ENCODE measurements around the gene GALNT13. TPM values are rescaled to one million over a fixed set of nuclear protein-coding genes. Genes with fewer than 3 reads are reported as not detected.

The GALNT13 gene
- total and polyA plus RNA-seq, 5 donors = 0.91 to 4.6 (median 3.6) TPM

GRCh38 chr2:153875801-153876466 is 4.2 kb downstream of the GALNT13 start:
- no peak for DNase-seq
- intact Hi-C loops (cut with DNase I) = no loop called here
- peaks cover 4% of the 10 kb centered on the region for H3K27me3 ChIP-seq (ENCODE audit: control insufficient read depth, insufficient read depth)
- no peak for ATAC-seq
- no peaks in the 10 kb centered on the region for H3K9me3 ChIP-seq (ENCODE audit: control insufficient read depth, low read length)
- no peak overlapping the region for H3K27ac ChIP-seq (ENCODE audit: low read length)
- 80% methylated on average over 2 of the region's 2 CpGs for WGBS
- no peaks in the 10 kb centered on the region for H3K4me1 ChIP-seq (ENCODE audit: control insufficient read depth, insufficient read depth, low read length)
- no peak overlapping the region for H3K4me3 ChIP-seq (ENCODE audit: low read length)

GRCh38 chr2:153880926-153881325 is 9.2 kb downstream of the GALNT13 start:
- DNase-seq = no peak
- Histone ChIP-seq H3K27ac (ENCODE audit: low read length) (no peak overlapping the region), H3K4me3 (ENCODE audit: low read length) (no peak overlapping the region), H3K4me1 (ENCODE audit: control insufficient read depth, insufficient read depth, low read length) (no peaks in the 10 kb centered on the region), H3K27me3 (ENCODE audit: control insufficient read depth, insufficient read depth) (no peaks in the 10 kb centered on the region), H3K9me3 (ENCODE audit: control insufficient read depth, low read length) (no peaks in the 10 kb centered on the region)
- WGBS = 69% methylated on average over 2 of the region's 2 CpGs
- intact Hi-C loops (cut with DNase I) = no loop called here
- no peak for ATAC-seq

GRCh38 chr2:153886833-153887232 is 15.1 kb downstream of the GALNT13 start:
- no peak for ATAC-seq
- Histone ChIP-seq H3K4me1 (ENCODE audit: control insufficient read depth, insufficient read depth, low read length) (no peaks in the 10 kb centered on the region), H3K27ac (ENCODE audit: low read length) (no peak overlapping the region), H3K4me3 (ENCODE audit: low read length) (no peak overlapping the region), H3K27me3 (ENCODE audit: control insufficient read depth, insufficient read depth) (no peaks in the 10 kb centered on the region), H3K9me3 (ENCODE audit: control insufficient read depth, low read length) (no peaks in the 10 kb centered on the region)
- no peak for DNase-seq
- intact Hi-C loops (cut with DNase I) = no loop called here

- DNase-seq = no peak
- Histone ChIP-seq H3K27me3 (ENCODE audit: control insufficient read depth, insufficient read depth) (no peaks in the 10 kb centered on the region), H3K9me3 (ENCODE audit: control insufficient read depth, low read length) (no peaks in the 10 kb centered on the region), H3K27ac (ENCODE audit: low read length) (no peak overlapping the region), H3K4me1 (ENCODE audit: control insufficient read depth, insufficient read depth, low read length) (no peaks in the 10 kb centered on the region), H3K4me3 (ENCODE audit: low read length) (no peak overlapping the region)
- intact Hi-C loops (cut with DNase I) = no loop called here
- 17% methylated on average over 1 of the region's 1 CpG for WGBS
- no peak for ATAC-seq
Observed at GRCh38 chr2:153890576-153890975, 18.9 kb downstream of the GALNT13 start.

- H3K4me3 ChIP-seq (ENCODE audit: low read length) = no peak overlapping the region
- DNase-seq (no peak), ATAC-seq (no peak)
- H3K9me3 ChIP-seq (ENCODE audit: control insufficient read depth, low read length) = no peaks in the 10 kb centered on the region
- H3K27me3 ChIP-seq (ENCODE audit: control insufficient read depth, insufficient read depth) = no peaks in the 10 kb centered on the region
- H3K4me1 ChIP-seq (ENCODE audit: control insufficient read depth, insufficient read depth, low read length) = no peaks in the 10 kb centered on the region
- no peak overlapping the region for H3K27ac ChIP-seq (ENCODE audit: low read length)
- intact Hi-C loops (cut with DNase I) = no loop called here
Observed at GRCh38 chr2:153891051-153891450, 19.3 kb downstream of the GALNT13 start.

- H3K27ac ChIP-seq (ENCODE audit: low read length) = no peak overlapping the region
- ATAC-seq (no peak), DNase-seq (peak in 1 of 3 donors; percentile 22)
- WGBS = 84% methylated on average over 3 of the region's 3 CpGs
- intact Hi-C loops (cut with DNase I) = no loop called here
- no peaks in the 10 kb centered on the region for H3K9me3 ChIP-seq (ENCODE audit: control insufficient read depth, low read length)
- H3K4me3 ChIP-seq (ENCODE audit: low read length) = no peak overlapping the region
- H3K27me3 ChIP-seq (ENCODE audit: control insufficient read depth, insufficient read depth) = no peaks in the 10 kb centered on the region
- H3K4me1 ChIP-seq (ENCODE audit: control insufficient read depth, insufficient read depth, low read length) = no peaks in the 10 kb centered on the region
Observed at GRCh38 chr2:153912798-153913396, 41.2 kb downstream of the GALNT13 start.

GRCh38 chr2:153917570-153917969 is 45.8 kb downstream of the GALNT13 start:
- intact Hi-C loops (cut with DNase I) = no loop called here
- Histone ChIP-seq H3K4me3 (ENCODE audit: low read length) (no peak overlapping the region), H3K27me3 (ENCODE audit: control insufficient read depth, insufficient read depth) (no peaks in the 10 kb centered on the region), H3K4me1 (ENCODE audit: control insufficient read depth, insufficient read depth, low read length) (no peaks in the 10 kb centered on the region), H3K9me3 (ENCODE audit: control insufficient read depth, low read length) (no peaks in the 10 kb centered on the region), H3K27ac (ENCODE audit: low read length) (no peak overlapping the region)
- DNase-seq (no peak), ATAC-seq (no peak)

- Histone ChIP-seq H3K4me3 (ENCODE audit: low read length) (no peak overlapping the region), H3K9me3 (ENCODE audit: control insufficient read depth, low read length) (no peaks in the 10 kb centered on the region)
- no peak for ATAC-seq
Observed at GRCh38 chr2:153935511-153935910, 63.8 kb downstream of the GALNT13 start.

GRCh38 chr2:153939124-153939796 is 67.5 kb downstream of the GALNT13 start:
- DNase-seq (no peak), ATAC-seq (no peak)
- intact Hi-C loops (cut with DNase I) = no loop called here
- Histone ChIP-seq H3K27ac (ENCODE audit: low read length) (no peak overlapping the region), H3K27me3 (ENCODE audit: control insufficient read depth, insufficient read depth) (no peaks in the 10 kb centered on the region), H3K4me3 (ENCODE audit: low read length) (no peak overlapping the region), H3K4me1 (ENCODE audit: control insufficient read depth, insufficient read depth, low read length) (no peaks in the 10 kb centered on the region), H3K9me3 (ENCODE audit: control insufficient read depth, low read length) (no peaks in the 10 kb centered on the region)
- 68% methylated on average over 3 of the region's 3 CpGs for WGBS

More at GRCh38 chr2:153935511-153935910, 63.8 kb downstream of the GALNT13 start:
- no peak for DNase-seq
- Histone ChIP-seq H3K27ac (ENCODE audit: low read length) (no peak overlapping the region), H3K4me1 (ENCODE audit: control insufficient read depth, insufficient read depth, low read length) (no peaks in the 10 kb centered on the region), H3K27me3 (ENCODE audit: control insufficient read depth, insufficient read depth) (no peaks in the 10 kb centered on the region)
- intact Hi-C loops (cut with DNase I) = no loop called here

- ATAC-seq = no peak
- intact Hi-C loops (cut with DNase I) = no loop called here
Observed at GRCh38 chr2:153940511-153940910, 68.8 kb downstream of the GALNT13 start.

GRCh38 chr2:153944800-153945199 is 73.1 kb downstream of the GALNT13 start:
- ATAC-seq = no peak

More at GRCh38 chr2:153940511-153940910, 68.8 kb downstream of the GALNT13 start:
- Histone ChIP-seq H3K4me3 (ENCODE audit: low read length) (no peak overlapping the region), H3K27me3 (ENCODE audit: control insufficient read depth, insufficient read depth) (no peaks in the 10 kb centered on the region), H3K4me1 (ENCODE audit: control insufficient read depth, insufficient read depth, low read length) (no peaks in the 10 kb centered on the region), H3K27ac (ENCODE audit: low read length) (no peak overlapping the region), H3K9me3 (ENCODE audit: control insufficient read depth, low read length) (no peaks in the 10 kb centered on the region)
- DNase-seq = no peak
- WGBS = 41% methylated on average over 3 of the region's 3 CpGs

More at GRCh38 chr2:153944800-153945199, 73.1 kb downstream of the GALNT13 start:
- intact Hi-C loops (cut with DNase I) = no loop called here
- no peak for DNase-seq
- H3K4me1 ChIP-seq (ENCODE audit: control insufficient read depth, insufficient read depth, low read length) = no peaks in the 10 kb centered on the region
- H3K27me3 ChIP-seq (ENCODE audit: control insufficient read depth, insufficient read depth) = no peaks in the 10 kb centered on the region
- H3K4me3 ChIP-seq (ENCODE audit: low read length) = no peak overlapping the region
- 85% methylated on average over 8 of the region's 8 CpGs for WGBS
- no peaks in the 10 kb centered on the region for H3K9me3 ChIP-seq (ENCODE audit: control insufficient read depth, low read length)
- H3K27ac ChIP-seq (ENCODE audit: low read length) = no peak overlapping the region

Data from right cardiac atrium (tissue), 5 donors.